DND-41 (cell line): Measurements from ENCODE around the gene ADIRF.

ENCODE experiments used
- CTCF ChIP-seq: IDR thresholded peaks from 2 replicates; pipeline ENCODE4 v1.5.1; 2012; ENCODE audit warnings: borderline replicate concordance, low read length, moderate library complexity, mild to moderate bottlenecking; ENCODE audit not compliant: poor library complexity, severe bottlenecking; ENCODE audit errors: extremely low read depth
- EZH2 ChIP-seq: IDR thresholded peaks from 3 replicates; pipeline ENCODE4 v1.6.1; 2012; ENCODE audit warnings: borderline replicate concordance, low read depth, mild to moderate bottlenecking, moderate library complexity, low read length, inconsistent platforms; ENCODE audit not compliant: severe bottlenecking

GRCh38 chr10:86981716-86982115, 13.4 kb downstream of the ADIRF start:
- TF ChIP-seq CTCF (no peak), EZH2 (no peak)
